Ammon's horn (tissue), 1 donor: Measurements from ENCODE around the gene PPP1R26.

Experiments used
- DNase-seq: peaks from one replicate; pipeline ENCODE4 v3.0.0-alpha.2; 2016; ENCODE audit warnings: low spot score

Gene PPP1R26

DNA sequence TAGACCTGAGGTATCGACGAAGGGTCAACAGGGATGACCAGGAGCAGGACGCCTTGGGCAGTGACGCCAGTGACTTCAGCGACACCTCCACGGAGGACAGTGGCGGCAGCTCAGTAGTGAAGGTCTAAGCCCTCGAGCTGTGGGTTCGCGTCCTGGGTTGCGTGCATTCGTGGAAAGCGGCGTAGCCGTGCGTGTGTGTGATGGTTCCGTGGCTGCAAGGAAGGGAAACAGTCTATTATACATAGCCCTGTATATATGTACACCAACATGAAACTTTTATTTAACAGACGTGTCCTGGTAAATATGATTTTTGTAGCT lies 8.4 kb downstream of the PPP1R26 start:
- DNase-seq: no peak

- DNase-seq: no peak
Observed at GRCh38 chr9:135488527-135488926, 8.9 kb downstream of the PPP1R26 start.

DNA sequence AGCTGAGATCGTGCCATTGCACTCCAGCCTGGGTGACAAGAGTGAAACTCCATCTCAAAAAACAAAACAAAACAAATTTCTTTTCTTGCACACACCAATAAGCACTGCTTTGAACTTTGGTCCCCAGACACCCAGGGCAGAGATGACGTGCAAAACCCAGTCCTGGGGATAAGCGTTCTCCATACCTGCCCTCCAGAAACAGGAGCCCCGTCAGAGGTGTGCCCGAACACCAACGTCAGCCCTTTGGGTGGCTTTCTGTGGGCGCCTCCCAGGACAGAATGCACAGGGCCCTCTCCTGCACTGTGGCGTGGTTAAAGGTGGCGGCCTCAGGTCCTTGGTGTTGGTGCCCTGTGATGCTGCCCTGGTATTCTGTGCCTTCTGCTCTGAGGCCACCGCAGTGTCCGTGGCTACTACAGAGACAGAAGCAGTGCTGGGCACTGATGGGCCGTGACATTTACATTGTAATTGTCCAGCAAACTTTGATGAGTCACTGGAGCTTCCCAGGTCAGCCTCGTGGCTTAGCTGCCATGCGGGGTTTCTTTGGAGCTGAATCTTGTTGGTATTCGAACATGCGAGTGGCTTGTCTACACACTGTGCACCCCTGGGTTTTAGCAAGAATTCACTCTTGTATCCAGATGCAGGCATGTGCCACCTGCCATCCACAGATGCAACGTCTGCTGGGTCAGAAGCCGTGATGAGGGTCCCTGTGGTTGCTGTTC lies 9.8 kb downstream of the PPP1R26 start:
- DNase-seq: no peak

DNA sequence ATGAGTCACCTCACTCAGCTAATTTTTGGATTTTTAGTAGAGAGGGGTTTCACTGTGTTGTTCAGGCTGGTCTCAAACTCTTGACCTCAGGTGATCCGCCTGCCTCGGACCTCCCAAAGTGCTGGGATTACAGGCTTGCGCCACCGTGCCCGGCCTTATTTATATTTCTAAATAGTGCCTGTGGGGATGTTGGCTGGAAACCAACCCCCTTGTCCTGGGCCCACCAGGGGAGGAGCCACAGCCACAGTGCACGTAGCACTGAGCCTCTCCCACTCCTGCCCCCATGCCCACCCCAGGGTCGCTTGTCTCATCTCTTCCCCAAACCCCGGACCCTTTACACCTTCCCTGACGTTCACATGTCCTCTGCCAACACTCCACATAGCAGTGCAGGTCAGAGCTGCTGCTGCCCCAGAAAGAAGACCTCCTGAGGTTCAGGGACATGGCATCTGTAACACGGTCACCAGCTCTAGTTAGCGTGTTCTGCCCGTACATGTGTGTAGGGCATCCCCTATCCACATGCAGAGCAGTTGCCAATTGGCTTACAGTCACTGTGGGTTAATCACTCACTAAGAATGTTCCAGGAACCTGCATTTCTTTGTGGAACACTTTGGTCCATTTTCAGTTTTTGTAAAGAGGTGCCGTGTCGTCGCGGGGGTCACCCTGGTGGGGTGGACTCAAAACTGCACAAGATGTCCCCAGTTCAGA lies 10.7 kb downstream of the PPP1R26 start:
- no peak for DNase-seq

- DNase-seq: no peak
Observed at GRCh38 chr9:135490980-135491464, 11.4 kb downstream of the PPP1R26 start.

- DNase-seq: no peak
Observed at GRCh38 chr9:135491764-135492163, 12.2 kb downstream of the PPP1R26 start.

GRCh38 chr9:135492886-135493669 lies 13.5 kb downstream of the PPP1R26 start:
- no peak for DNase-seq

DNA sequence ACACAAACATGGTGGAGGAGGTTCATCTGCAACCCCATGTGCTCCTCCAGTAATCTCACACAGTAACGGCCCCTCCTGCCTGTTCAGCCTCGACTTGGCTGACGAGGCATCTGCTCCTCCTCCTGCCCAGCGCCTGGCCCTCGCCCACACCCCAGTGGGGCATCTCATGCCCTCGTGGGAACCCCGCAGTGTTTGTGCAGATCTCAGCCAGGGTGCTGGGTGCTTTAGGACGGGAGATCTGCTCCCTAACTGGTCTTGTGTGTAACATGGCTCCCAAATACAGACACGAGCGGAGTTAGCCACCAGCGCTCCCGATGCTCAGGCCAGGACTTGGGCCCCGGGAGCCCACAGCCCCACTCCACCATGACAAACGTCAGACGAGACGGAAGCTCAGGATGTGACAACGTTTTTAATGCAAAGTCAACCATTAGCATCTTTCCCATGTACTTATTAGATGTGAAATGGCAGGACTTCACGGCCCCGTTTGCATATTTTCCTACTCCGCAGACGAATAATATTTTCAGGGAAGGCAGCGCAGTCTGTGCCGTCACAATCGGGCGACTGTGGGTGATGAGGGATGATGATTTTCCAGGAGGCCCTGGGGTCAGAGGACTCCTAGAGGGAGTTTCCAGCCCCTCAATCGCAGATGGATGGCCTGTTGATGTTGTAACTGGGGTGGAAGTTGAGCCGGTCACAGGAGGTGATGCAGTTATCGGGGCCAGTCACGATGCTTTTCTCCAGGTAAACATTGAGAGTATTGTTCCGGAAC lies 15.4 kb downstream of the PPP1R26 start:
- no peak for DNase-seq

DNA sequence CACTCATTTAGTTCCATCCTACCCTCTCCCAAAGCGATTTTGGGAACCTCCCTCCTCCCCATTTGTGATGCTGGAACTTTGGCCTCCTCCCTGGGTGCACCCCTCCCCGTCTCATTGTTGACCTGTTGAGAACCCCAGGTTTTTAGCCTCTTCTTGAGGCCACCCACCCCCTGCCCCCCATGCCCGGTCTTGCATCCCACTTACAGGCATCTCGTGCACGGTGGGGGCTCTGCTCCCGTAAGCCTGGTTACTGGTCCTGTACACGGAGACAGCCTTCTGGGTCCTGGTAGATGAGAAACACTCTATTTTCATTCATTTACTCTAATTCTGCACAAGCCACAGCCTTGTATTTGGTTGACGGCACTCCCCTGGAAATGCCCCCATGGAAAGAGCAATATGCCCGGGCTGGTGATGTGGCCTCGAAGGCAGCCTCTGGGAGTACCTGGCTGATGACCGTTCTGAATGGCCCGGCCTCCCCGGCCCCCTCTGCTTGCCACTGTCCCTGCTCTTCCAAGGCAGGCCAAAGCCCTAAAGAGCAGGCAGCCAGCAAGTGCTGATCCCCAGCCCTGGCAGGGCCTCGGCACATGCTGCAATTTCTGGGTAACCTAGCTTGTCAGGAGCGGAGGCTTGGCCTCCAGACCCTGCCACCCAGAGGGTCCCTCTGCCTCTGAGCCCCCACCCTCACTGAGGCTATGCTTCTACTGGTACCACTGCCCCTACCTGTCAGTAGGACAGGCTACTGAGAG lies 19.0 kb downstream of the PPP1R26 start:
- DNase-seq: no peak

DNA sequence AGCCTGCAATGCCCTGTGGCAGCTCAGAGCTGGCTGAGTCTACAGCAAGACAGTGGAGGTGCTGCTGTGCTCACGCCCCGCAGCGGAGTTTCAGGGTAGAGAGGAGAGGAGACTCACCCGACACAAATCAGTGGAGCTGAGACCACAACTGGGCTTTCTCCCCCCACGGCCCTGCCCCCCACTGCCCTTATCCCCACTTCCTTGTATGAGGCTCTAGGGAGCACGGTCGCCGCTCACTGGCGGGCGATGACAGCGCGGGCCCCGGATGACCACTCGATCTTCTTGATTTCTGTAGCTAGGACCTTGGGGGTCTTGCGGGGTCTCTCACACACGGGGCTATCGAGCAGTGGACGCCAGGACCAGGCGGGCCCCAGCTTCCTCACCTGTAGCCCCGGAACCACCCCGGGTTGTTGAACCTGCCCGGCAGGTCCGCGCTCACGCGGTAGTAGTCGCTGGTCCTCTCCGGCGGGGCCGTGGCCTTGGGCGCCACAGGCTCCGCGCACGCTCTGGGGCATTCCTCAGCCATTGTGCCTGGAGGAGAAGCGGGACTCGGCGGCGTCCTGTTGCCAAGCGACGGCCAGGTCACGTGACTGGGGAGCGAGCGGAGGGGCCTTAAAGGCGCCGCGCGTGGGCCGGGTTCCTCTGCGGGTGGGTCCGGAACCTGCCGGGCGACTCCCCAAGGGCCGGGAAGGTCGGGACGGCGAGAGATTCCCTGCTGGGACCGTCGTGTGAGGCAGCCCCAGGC lies 19.9 kb downstream of the PPP1R26 start:
- DNase-seq: peak; percentile 97

GRCh38 chr9:135500071-135500524 lies 20.5 kb downstream of the PPP1R26 start:
- no peak for DNase-seq

DNA sequence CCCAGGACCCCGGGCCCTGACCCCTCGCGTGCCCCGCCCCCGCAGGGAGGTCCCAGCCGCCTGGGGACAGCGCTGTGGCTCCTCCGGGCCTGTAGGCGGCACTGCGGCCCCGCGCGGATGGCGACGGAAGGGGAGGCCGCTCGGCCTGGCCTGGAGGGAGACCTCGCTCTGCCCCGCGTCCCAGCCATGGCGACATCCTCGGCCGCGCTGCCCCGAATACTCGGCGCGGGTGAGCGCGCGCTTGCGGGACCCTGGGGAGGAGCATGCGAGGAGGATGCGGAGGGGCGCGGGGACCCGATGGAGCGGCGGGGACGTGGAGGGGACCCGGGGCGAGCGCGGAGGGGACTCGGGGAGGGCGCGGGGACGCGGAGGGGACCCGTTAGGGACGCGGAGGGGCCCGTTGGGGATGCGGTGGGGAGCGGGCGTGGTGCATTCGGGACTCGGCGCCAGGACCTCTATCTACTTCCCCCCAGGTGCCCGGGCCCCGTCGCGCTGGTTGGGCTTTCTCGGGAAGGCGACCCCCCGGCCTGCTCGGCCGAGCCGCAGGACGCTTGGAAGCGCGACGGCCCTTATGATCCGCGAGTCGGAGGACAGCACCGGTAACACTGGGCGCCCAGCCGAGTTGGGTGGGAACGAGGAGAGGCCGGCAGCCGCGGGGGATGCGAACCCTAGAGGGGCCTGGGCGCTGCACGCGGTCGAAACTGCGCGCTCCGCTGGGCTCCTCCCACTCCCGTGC lies 21.1 kb downstream of the PPP1R26 start, which contains the start of gene MRPS2:
Gene MRPS2 (plus strand): TSS at position 158 of the 736 bp plus-strand sequence. CDS start 29 bp downstream, at position 187.
- DNase-seq: peak; percentile 91

- DNase-seq: no peak
Observed at GRCh38 chr9:135501261-135502167, 21.9 kb downstream of the PPP1R26 start.

DNA sequence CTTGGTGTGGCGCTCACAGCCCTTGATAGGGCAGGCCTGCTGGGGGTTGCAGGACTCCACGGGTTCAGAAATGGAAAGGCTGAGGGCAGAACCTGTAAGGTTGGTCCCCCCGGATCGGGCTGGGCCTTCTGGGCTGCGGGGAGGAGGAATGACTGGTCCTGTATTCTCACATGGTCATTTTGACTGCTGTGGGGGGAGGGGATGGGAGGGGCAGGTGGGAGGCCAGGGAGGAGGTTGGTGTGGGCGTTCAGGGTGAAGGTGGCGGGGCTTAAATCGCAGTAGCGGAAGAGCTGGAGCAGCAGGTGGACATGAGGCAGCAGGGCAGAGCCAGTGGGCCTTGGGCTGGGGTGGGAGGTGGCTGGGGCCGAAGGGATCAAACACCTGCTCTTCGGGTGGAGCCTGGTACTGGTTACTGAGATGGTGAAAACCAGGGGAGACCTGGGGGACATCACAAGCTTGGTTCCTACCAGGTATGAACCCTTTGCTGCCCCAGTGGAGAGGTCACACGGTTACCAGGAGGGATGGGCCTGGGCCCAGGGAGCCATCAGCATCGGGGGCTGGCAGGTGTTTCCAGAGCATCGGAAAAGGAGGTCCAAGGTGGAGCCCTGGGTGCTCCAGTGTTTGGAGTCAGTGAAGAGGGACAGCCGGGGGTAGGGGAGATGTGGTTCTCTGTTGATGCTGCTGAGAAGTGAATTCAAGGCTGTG lies 22.7 kb downstream of the PPP1R26 start:
- no peak for DNase-seq

GRCh38 chr9:135502873-135503321 lies 23.3 kb downstream of the PPP1R26 start:
- no peak for DNase-seq

- DNase-seq: no peak
Observed at GRCh38 chr9:135503371-135504261, 24.0 kb downstream of the PPP1R26 start.
